SH-SY5Y (cell line): ENCODE data around the gene LGALS12.

Source experiments
- GATA2 ChIP-seq: IDR thresholded peaks from 2 replicates; pipeline ENCODE4 v1.6.1; 2011; ENCODE audit warnings: mild to moderate bottlenecking, low read depth, low read length
- GATA3 ChIP-seq: IDR thresholded peaks from 2 replicates; pipeline ENCODE4 v1.6.1; 2011; ENCODE audit warnings: low read depth, mild to moderate bottlenecking, low read length, moderate library complexity

The LGALS12 gene

DNA sequence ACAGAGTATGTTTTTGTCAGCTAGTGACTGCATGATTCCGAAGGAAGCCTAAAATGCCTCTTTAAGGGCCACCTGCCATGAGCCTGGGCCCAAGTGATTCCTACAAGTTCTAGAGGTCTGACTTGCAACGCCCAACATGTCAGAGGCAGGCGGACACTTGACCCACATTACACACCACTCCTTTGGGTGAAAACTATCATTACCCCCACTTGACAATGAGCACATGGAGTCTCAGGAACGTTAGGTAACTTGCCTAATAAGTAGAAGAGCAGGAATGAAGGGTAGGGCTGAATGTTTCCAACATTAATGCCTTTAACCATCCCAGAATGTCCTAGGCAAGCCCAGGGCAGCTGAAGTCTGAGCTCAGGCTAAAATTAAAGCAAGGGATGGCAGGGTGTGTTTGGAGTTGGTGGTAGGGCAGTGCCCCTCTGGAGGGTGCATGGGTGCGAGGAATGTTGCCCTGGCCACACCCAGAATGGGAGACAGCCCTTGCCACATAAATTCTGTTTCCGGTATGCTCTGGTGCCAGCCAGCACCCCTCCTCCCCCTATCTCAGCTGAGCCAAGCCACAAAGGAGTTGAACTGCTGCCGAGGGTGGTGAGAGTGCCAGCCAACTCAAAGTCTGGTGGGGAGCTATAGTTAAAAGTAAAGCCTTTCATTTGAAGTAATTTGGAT is 54.8 kb downstream of the LGALS12 start:
- no peak for TF ChIP-seq GATA3
- no peak for TF ChIP-seq GATA2

DNA sequence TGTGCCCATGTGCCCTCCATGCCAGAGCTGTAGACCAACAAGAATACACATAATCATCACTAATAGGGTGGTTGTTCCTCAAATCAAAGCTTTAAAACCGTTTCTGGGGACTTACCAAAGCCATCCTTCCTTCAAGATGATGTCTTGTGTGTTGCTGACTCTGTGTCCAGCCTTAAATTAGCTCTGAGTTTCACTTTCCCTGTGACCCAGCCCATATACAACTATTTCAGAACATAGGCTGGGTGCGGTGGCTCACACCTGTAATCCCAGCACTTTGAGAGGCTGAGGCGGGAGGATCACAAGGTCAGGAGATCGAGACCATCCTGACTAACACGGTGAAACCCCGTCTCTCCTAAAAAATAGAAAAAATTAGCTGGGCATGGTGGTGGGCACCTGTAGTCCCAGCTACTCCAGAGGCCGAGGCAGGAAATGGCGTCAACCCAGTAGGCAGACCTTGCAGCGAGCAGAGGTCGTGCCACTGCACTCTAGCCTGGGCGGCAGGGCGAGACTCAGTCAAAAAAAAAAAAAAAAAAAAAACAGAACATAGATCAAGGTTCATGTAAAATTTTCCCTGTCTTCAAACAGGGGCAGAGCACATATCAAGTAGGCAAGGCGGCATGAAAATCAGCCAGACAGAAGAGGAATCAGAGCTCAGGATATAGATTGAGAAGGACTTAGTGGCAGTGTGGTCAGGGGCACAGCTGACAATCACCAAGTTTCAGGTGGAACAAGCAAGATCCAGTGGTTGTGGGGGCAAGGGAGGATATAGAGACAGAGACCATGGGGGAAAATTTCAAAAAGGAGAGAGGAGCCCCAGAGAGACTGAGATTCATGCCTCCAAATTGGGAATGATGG is 57.5 kb downstream of the LGALS12 start, which contains the start of gene PLAAT2:
Gene PLAAT2 (minus strand): TSS at position 179 of the 855 bp plus-strand sequence. CDS start 55 bp downstream, at position 124.
- TF ChIP-seq GATA2 (no peak), GATA3 (no peak)

DNA sequence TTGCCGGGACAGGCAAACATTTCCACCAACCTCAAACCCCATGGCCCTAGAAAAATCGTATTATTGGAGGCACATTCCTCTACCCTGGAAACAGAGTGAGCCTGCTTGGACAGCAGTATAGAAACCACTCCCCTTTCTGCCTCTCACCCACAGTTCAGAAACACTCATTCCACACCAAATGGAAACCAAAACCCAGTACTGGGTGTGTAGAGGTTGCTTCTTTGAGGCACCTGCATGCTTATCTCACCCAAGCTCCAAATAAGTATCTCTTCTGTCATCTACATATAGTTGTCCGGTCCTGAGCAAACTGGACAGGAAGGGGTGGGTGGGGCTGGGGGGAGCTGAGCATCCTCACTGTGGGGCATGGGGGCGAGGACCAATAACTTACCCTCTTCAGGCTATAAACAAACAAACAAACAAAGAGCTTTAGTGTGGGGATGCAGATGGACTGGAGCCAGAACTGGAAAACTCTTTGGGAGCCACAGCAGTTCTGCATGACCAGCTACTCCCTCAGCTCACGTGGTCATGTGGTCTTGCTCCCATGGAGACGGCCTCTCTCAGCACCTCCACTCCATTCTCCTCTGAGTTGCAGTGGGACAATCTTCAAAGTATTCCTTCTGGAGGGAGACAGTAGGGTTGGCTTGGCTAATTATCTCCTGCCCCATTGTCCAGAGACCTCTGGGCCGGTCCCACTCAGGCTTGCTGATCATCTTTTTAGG is 58.3 kb downstream of the LGALS12 start:
- TF ChIP-seq GATA2: no peak
- TF ChIP-seq GATA3: no peak

DNA sequence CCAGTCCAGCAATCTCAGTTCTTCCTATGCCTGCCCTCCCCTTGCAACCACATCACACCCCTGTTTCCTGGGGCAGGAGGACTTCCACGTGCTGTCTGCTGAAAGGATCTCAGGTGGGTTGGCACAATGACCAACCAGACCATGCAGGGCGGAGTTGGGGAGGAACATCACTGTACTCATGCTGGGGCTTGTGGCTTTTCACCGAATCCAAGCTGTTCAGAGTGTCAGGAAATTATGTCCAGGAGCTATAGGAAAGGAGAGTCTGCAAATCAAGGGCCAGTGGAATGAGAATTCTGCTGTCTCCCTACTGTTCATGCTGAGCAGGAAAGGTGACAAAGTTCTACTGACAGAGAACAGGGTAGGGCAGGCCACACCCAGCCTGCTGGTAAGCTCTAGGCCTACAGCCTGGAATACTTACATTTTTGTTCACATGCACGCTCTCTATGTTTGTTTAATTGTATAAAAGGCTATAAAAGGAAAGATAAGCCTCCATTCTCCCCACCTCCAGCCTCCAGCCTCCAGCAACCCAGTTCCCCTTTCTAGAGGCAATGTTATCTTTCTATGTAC is 59.0 kb downstream of the LGALS12 start:
- TF ChIP-seq GATA2 (no peak), GATA3 (no peak)
